Mesothelial cell of epicardium (in vitro differentiated cells): Measurements from ENCODE around the gene CHPF2. TPM values are rescaled to one million over a fixed set of nuclear protein-coding genes. Genes with fewer than 3 reads are reported as not detected.

Experiments used
- DNase-seq, 2 experiments: peaks; one replicate each; pipeline ENCODE4 v3.0.0; 2021; ENCODE audit warnings: low spot score in 2 of 2; ENCODE audit not compliant: unreplicated experiment in 2 of 2
- H3K27ac Mint-ChIP-seq: 2 replicates; pipeline ENCODE4 v1.8.0; 2021; ENCODE audit warnings: mixed read lengths
- H3K27me3 Mint-ChIP-seq: 2 replicates; pipeline ENCODE4 v1.8.0; 2021; ENCODE audit warnings: low read depth, mixed read lengths
- H3K36me3 Mint-ChIP-seq: 2 replicates; pipeline ENCODE4 v1.8.0; 2021; ENCODE audit warnings: mixed read lengths
- H3K4me1 Mint-ChIP-seq: 2 replicates; pipeline ENCODE4 v1.8.0; 2021; ENCODE audit warnings: mixed read lengths
- H3K4me3 Mint-ChIP-seq: 2 replicates; pipeline ENCODE4 v1.8.0; 2021; ENCODE audit warnings: mild to moderate bottlenecking, moderate library complexity, mixed read lengths
- H3K9me3 Mint-ChIP-seq: 2 replicates; pipeline ENCODE4 v1.8.0; 2021; ENCODE audit warnings: mixed read lengths
- total RNA-seq: library from RNA; stranded (reverse); gene quantifications from 3 replicates; pipeline ENCODE4 v1.2.1, GENCODE V29; 2021
- TF ChIP-seq, protein P1 (sequence below): fragments of 200-600 bp; sonication (generic); IDR thresholded peaks from one replicate; pipeline ENCODE4 v1.5.0; 2021; ENCODE audit warnings: antibody characterized with exemption; ENCODE audit not compliant: unreplicated experiment

CHPF2 gene
- total RNA-seq, 1 donor from 2014 or later = 56.2 TPM

DNA sequence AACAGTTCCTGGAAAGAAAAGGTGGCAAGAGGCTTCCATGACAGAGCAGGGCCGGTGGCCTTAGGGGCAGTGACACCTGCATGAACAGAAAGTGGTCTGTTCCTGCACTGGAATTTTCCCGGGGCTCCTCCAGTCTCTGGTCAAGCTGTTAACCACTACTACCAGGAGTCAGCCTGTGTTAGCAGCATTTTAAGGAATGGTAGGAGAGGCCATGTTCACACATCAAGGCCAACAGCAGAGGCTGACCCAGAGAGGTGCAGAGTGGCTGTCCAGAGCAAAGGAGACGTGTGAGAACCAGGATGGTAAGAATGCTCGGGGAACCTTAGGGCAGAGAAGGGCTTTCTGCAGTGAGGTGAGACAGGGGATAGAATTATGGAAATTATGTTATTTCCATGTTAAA lies 30.5 kb upstream of the CHPF2 start:
- H3K36me3 Mint-ChIP-seq = no peaks in the 10 kb centered on the region
- no peaks in the 10 kb centered on the region for H3K9me3 Mint-ChIP-seq
- TF ChIP-seq, protein P1, sequence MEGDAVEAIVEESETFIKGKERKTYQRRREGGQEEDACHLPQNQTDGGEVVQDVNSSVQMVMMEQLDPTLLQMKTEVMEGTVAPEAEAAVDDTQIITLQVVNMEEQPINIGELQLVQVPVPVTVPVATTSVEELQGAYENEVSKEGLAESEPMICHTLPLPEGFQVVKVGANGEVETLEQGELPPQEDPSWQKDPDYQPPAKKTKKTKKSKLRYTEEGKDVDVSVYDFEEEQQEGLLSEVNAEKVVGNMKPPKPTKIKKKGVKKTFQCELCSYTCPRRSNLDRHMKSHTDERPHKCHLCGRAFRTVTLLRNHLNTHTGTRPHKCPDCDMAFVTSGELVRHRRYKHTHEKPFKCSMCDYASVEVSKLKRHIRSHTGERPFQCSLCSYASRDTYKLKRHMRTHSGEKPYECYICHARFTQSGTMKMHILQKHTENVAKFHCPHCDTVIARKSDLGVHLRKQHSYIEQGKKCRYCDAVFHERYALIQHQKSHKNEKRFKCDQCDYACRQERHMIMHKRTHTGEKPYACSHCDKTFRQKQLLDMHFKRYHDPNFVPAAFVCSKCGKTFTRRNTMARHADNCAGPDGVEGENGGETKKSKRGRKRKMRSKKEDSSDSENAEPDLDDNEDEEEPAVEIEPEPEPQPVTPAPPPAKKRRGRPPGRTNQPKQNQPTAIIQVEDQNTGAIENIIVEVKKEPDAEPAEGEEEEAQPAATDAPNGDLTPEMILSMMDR = no peak
- peaks cover 2% of the 10 kb centered on the region for H3K4me1 Mint-ChIP-seq
- peaks cover 50% of the 10 kb centered on the region for H3K27me3 Mint-ChIP-seq
- DNase-seq = no peak
- H3K27ac Mint-ChIP-seq = no peak overlapping the region
- no peak overlapping the region for H3K4me3 Mint-ChIP-seq

GRCh38 chr7:151202836-151203235 lies 29.4 kb upstream of the CHPF2 start:
- H3K9me3 Mint-ChIP-seq = no peaks in the 10 kb centered on the region
- H3K4me3 Mint-ChIP-seq = no peak overlapping the region
- no peaks in the 10 kb centered on the region for H3K36me3 Mint-ChIP-seq
- peaks cover 9% of the 10 kb centered on the region for H3K4me1 Mint-ChIP-seq
- no peak for DNase-seq
- TF ChIP-seq, protein P1 = no peak
- H3K27ac Mint-ChIP-seq = no peak overlapping the region
- peaks cover 51% of the 10 kb centered on the region for H3K27me3 Mint-ChIP-seq

- Mint-ChIP-seq H3K27me3 (peaks cover 55% of the 10 kb centered on the region), H3K9me3 (no peaks in the 10 kb centered on the region), H3K4me1 (peaks cover 9% of the 10 kb centered on the region)
These were observed 27.8 kb upstream of the CHPF2 start for GRCh38 chr7:151204383-151205032.

GRCh38 chr7:151205730-151206129 lies 26.6 kb upstream of the CHPF2 start:
- Mint-ChIP-seq H3K4me1 (peaks cover 9% of the 10 kb centered on the region), H3K36me3 (no peaks in the 10 kb centered on the region), H3K27me3 (peaks cover 56% of the 10 kb centered on the region), H3K27ac (no peak overlapping the region), H3K9me3 (no peaks in the 10 kb centered on the region), H3K4me3 (no peak overlapping the region)
- TF ChIP-seq, protein P1 = no peak
- DNase-seq = no peak

More at GRCh38 chr7:151204383-151205032, 27.8 kb upstream of the CHPF2 start:
- TF ChIP-seq, protein P1 = no peak
- Mint-ChIP-seq H3K36me3 (no peaks in the 10 kb centered on the region), H3K4me3 (no peak overlapping the region), H3K27ac (no peak overlapping the region)
- DNase-seq = no peak

GRCh38 chr7:151206914-151207313 lies 25.4 kb upstream of the CHPF2 start:
- no peak for DNase-seq
- H3K4me1 Mint-ChIP-seq = peaks cover 9% of the 10 kb centered on the region
- TF ChIP-seq, protein P1 = no peak
- no peak overlapping the region for H3K27ac Mint-ChIP-seq
- no peak overlapping the region for H3K4me3 Mint-ChIP-seq
- no peaks in the 10 kb centered on the region for H3K36me3 Mint-ChIP-seq
- peaks cover 49% of the 10 kb centered on the region for H3K27me3 Mint-ChIP-seq
- H3K9me3 Mint-ChIP-seq = no peaks in the 10 kb centered on the region
